ENCODE data around the gene CPED1.
"Not testable (repeated sequence)": the region's sequence is repeated elsewhere in the genome, so short reads cannot be mapped to it uniquely, and the experiment has no call there.

Gene CPED1

DNA sequence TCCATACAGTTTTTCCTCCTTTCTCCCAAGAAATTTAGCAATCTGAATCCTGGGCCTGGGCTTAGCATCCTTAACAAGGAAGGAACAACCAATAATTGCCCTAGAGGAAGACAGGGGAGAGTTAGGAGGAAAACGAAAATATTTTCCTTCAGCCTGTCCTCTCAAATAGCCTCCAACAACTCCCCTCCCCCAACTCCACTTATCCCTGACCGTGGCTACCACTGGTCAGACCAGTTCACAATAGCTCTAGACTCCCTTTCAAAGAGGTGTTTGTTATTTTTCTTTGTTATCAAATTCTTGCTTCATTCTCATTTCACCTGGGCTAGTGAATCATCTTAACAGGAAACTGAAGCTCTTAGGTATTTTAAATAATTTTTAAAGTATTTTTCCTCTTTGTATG lies 114.1 kb downstream of the CPED1 start:
- no peak for DNase-seq

GRCh38 chr7:121103086-121103485 lies 114.6 kb downstream of the CPED1 start:
- no peak for DNase-seq

DNA sequence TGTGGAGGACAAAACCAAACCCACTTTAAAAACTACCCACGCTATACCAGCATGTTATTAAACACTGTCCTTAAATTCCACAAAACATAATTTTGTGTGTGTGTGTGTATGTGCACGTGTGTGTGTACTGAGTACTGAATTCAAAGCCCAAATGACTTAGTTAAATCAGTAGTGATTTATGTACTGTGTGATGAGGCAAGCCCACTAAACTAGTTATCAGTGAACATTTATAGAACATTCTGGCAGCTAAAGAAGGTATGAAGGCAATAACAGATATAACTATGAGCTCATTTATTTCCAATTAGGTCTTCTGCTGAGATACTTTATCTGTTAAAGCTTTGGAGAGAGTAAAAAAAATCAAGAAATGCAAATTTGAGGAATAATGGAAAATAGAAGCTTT lies 115.1 kb downstream of the CPED1 start:
- no peak for DNase-seq

DNA sequence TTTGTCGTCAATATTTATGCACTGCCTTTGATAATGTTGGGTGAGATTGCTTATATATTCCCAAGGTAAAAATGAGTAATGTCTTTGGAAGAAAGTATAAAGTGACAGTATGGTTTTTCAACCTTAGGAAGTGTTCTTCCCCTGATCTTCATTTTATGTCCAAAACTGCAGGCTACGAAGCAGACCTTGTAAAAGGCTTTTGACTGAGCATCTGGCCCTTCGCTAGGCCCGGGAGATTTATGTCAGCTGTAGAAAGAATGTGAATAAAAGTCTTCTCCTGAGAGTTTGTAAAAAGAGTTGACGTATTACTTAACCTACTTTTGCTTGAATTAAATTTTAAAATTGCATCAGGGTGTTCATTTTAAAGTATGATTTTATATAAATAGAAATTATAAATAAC lies 116.8 kb downstream of the CPED1 start:
- no peak for DNase-seq

DNA sequence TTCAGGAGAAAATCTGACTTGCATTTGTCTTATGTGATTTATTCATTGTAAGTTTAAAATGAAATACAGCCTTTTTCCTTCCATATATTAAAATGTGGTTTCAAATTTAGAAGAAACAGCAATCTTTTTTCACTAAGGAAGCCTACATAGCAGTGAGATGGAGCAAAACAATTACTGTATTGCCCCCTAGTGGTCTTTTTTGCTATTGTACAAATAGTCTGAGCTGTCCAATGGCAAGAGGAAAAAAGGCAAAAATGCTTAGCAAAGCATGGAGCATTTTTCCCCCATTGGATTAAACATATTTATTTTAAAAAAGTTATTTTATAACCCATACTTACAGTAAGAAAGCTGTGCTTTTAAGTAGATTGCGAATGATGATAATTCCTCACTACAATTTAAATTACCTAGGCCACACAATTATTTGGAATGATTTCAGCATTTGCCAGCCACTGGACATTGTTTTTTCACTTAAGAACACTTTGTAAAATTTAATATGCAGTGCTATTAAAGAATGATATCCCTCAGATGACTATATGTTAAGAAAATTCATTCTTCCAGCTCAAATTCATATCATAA lies 119.5 kb downstream of the CPED1 start:
- DNase-seq = peak in 1 of 2 experiments; percentile 46

GRCh38 chr7:121109145-121109544 lies 120.6 kb downstream of the CPED1 start:
- DNase-seq = no peak

DNA sequence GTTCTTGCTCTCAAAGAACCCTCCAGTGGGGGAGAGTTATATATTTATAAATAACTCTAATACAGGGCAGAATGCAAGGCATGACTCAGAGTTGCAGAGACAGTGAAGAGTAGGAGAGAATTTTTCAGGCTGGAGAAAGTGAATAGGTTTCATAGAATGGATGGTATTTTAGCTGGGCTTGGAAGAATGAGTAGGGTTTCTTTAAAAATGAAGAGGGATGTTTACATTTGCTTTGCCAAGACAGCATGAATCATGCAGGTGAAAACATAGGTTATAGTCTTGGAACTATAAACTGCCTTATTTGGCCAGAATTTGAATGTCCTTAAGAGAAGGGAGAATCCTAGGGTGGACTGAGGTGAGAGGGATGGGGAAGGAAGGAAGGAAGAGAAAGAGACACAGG lies 124.8 kb downstream of the CPED1 start:
- DNase-seq = no peak

GRCh38 chr7:121116396-121116795 lies 127.9 kb downstream of the CPED1 start:
- DNase-seq = no peak

DNA sequence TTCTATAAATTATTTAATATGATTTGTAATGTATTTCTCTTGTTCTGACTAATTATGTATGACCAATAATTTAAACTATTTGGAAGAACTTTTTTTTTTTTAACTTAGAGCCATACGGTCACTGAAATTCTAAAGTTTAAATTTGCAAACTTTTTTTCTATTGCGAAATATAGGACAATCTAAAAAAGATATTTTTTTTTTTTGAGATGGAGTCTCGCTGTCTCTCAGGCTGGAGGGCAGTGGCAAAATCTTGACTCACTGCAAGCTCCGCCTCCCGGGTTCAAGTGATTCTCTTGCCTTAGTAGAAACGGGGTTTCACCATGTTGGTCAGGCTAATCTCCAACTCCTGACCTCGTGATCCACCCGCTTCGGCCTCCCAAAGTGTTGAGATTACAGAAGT lies 130.5 kb downstream of the CPED1 start:
- no peak for DNase-seq

DNA sequence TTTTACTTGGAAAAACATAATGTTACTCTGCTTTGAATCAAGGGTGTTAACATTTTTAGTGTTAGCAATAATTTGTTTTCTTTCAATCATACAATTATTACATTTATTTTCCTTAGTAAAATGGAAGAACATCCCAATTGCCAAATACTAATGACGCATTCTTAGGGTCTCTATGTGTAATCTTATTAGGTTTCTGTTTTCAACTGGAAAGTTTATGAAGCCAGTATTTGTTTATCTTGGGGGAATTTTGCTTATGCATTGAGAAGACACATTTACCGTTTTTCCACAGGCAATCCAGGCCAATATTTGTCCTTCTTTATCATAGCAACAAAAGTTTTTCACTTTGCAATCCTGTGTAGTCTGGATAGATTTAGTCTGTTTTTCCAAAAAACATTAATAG lies 134.5 kb downstream of the CPED1 start:
- DNase-seq = no peak

- DNase-seq = not testable (repeated sequence)
Observed at GRCh38 chr7:121125454-121125853, 136.9 kb downstream of the CPED1 start.

GRCh38 chr7:121126201-121126600 lies 137.7 kb downstream of the CPED1 start:
- no peak for DNase-seq

GRCh38 chr7:121126801-121127534 lies 138.5 kb downstream of the CPED1 start:
- no peak for DNase-seq

DNA sequence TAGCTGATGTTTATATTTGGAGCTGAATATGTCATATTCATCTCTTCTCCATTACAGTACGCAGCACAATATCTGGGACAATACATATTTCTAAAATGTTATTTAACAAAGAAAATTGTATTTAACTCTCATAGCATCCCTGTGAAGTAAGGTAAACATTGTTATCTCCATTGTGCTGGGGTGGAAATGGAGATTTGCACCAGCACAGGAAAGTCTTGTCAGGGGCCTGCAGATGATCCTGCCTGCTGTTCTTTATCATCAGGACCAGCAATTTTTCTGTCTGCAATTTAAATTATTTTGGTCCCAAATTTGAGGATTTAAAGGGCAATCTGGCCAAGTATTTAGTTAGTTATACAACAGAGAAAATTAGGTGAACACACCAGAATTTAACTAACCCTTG lies 144.4 kb downstream of the CPED1 start:
- DNase-seq = no peak

GRCh38 chr7:121133444-121133843 lies 144.9 kb downstream of the CPED1 start:
- DNase-seq = no peak

DNA sequence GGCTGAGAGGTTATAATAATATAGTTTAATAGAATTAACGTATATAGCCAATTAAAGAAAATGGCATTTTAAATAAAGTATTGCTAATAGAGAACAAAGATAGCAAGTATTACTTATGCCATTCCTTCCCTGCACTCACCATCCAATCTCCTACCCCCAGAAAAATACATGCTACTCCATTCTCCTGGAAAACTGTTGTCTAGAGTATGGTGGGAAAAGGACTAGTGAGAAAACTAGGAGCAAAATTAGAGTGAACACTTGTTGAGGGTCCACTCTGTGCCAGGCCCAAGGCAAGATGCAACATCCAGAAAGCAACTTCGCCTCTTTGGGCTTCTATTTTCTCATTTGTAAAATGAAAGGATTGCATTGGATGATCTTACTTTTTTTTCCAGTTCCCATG lies 149.1 kb downstream of the CPED1 start:
- DNase-seq = no peak

GRCh38 chr7:121138262-121138933 lies 149.9 kb downstream of the CPED1 start:
- peak in 1 of 2 experiments; percentile 58 for DNase-seq

GRCh38 chr7:121139427-121139826 lies 150.9 kb downstream of the CPED1 start:
- no peak for DNase-seq

GRCh38 chr7:121140790-121141189 lies 152.3 kb downstream of the CPED1 start:
- no peak for DNase-seq

- DNase-seq = no peak
Observed at GRCh38 chr7:121151774-121152221, 163.3 kb downstream of the CPED1 start.

- DNase-seq = no peak
Observed at GRCh38 chr7:121153411-121153810, 164.9 kb downstream of the CPED1 start.

- no peak for DNase-seq
Observed at GRCh38 chr7:121153995-121154394, 165.5 kb downstream of the CPED1 start.

DNA sequence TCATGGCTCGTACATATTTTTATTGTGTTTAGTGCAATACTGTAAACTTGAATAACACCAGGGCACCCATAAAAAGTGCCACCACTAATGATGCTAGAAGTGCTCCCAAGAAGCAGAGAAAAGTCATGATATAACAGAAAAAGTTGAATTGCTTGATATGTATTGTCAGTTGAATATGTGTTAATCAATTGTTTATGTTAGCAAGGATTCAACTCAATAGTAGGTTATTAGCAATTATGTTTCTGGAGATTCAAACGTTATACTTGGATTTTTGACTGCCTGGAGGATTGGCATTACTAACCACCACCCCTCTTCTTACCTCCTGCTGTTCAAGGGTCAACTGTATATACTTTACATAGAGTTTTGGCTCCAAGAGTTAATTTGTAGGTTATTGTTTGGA lies 168.3 kb downstream of the CPED1 start:
- no peak for DNase-seq

DNA sequence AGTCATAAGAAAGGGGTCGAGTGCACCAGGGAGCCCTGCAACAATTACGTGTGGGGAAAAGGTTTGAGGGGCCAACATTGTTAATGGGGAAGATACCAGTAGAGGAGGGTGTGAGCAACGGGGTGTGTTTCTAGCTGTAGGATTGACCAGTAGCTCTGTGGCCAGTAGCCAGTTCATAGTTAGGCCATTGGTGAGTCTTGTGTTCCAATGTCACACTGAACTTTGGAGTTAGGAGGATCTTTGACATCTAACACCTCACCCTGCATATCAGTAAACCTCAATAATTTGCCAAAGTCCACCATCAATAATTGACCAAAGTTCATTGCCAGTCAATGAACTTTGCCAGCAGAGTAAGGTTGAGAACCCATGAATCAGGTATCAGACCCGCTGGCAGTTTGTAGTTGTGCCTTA lies 168.8 kb downstream of the CPED1 start:
- no peak for DNase-seq

Measured in NCI-H1930 (cell line).